Measurements from ENCODE around the gene VSIG10.

Gene VSIG10

DNA sequence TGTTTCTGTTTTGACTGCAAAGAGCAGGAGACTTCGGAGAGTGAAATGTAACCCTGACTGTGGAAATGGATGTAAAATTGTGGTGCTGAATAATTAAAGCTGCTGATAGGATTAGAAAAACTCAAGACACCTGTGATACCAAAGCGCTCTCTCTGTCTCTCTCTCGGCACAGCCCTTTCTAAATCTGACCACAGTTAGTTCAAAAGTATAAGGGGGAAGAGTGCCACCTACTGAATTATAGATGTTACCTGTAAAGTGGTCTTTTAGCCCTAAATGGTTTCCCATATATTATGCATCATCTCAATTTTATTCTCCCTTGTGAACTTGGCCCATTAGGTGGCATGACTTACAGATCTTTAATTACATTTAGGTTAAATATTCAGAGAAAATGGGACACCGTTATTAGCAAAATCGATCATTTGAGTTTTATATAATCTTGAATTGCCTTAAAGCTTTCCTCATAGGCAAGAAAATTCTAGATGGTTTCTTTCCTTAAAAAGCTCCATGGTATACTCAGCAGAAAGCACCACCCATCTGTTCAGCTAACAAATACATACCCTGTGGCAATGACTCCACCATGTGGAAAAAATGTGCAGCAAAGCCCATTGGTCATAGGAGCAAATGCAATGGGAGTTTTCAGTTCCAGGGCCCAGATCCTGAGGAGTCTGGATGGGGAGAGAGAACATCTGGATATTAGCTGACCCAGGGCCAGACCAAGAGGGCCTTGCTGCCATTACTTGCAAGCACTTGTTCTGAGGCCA, 69.2 kb downstream of the VSIG10 start:
- TF ChIP-seq, protein P1, sequence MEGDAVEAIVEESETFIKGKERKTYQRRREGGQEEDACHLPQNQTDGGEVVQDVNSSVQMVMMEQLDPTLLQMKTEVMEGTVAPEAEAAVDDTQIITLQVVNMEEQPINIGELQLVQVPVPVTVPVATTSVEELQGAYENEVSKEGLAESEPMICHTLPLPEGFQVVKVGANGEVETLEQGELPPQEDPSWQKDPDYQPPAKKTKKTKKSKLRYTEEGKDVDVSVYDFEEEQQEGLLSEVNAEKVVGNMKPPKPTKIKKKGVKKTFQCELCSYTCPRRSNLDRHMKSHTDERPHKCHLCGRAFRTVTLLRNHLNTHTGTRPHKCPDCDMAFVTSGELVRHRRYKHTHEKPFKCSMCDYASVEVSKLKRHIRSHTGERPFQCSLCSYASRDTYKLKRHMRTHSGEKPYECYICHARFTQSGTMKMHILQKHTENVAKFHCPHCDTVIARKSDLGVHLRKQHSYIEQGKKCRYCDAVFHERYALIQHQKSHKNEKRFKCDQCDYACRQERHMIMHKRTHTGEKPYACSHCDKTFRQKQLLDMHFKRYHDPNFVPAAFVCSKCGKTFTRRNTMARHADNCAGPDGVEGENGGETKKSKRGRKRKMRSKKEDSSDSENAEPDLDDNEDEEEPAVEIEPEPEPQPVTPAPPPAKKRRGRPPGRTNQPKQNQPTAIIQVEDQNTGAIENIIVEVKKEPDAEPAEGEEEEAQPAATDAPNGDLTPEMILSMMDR (IDR thresholded peaks at IDR 0.05; ENCODE audit: insufficient read depth, low read length, missing control alignments) = peak; percentile 61
- ChIA-PET POLR2A (interaction anchor here (1.7 kb wide), 1 partner anchor 10 kb away, joined by 5 read pairs; no protein-coding TSS in a partner anchor), CTCF (interaction anchor here (0.7 to 10.1 kb wide), 24 partner anchors 9 to 351 kb away, joined by 3 to 233 read pairs (median 4); partner anchors contain the start of genes RFC5 and WSB2)
- H3K4me3 ChIP-seq (ENCODE audit: low read depth, low read length) = no peak overlapping the region
- no peak for DNase-seq (ENCODE audit: low read depth, low spot score)

GRCh38 chr12:118033902-118034301, 69.9 kb downstream of the VSIG10 start:
- TF ChIP-seq, protein P1 (IDR thresholded peaks at IDR 0.05; ENCODE audit: insufficient read depth, low read length, missing control alignments) = no peak
- no peak for DNase-seq (ENCODE audit: low read depth, low spot score)
- ChIA-PET POLR2A (interaction anchor here (1.7 kb wide), 1 partner anchor 10 kb away, joined by 5 read pairs; no protein-coding TSS in a partner anchor), CTCF (interaction anchor here (0.9 to 10.1 kb wide), 12 partner anchors 8 to 352 kb away, joined by 3 to 233 read pairs (median 6); partner anchors contain the start of gene WSB2)
- H3K4me3 ChIP-seq (ENCODE audit: low read depth, low read length) = no peak overlapping the region

- CTCF ChIA-PET = interaction anchor here (0.9 to 10.1 kb wide), 5 partner anchors 10 to 176 kb away, joined by 3 to 233 read pairs (median 30); no protein-coding TSS in a partner anchor
- no peak for DNase-seq (ENCODE audit: low read depth, low spot score)
- POLR2A ChIA-PET = no interaction called here
- TF ChIP-seq, protein P1 (IDR thresholded peaks at IDR 0.05; ENCODE audit: insufficient read depth, low read length, missing control alignments) = no peak
- no peak overlapping the region for H3K4me3 ChIP-seq (ENCODE audit: low read depth, low read length)
Measured at GRCh38 chr12:118033323-118033722, 70.5 kb downstream of the VSIG10 start.

DNA sequence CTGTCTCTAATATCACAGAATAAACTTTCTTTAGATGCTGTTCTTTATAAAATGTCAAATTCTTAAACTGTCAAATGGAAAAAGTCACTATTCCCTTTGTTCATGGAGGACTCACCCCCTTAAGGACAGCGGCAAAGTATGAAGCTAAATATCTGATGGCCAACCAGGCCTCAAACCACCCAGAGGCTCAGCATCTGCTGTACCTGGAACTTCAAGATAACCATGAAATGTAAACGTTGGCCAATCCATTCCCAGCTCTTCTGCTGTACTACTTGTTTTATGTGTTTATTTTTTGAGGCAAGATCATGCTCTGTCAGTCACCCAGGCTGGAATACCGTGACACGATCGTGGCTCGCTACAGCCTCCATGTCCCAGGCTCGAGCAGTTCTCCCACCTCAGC, 71.6 kb downstream of the VSIG10 start:
- CTCF ChIA-PET = interaction anchor here (0.6 to 10.1 kb wide), 5 partner anchors 12 to 346 kb away, joined by 3 to 233 read pairs (median 5); no protein-coding TSS in a partner anchor
- POLR2A ChIA-PET = no interaction called here
- no peak for DNase-seq (ENCODE audit: low read depth, low spot score)
- no peak overlapping the region for H3K4me3 ChIP-seq (ENCODE audit: low read depth, low read length)
- TF ChIP-seq, protein P1 (IDR thresholded peaks at IDR 0.05; ENCODE audit: insufficient read depth, low read length, missing control alignments) = no peak

DNA sequence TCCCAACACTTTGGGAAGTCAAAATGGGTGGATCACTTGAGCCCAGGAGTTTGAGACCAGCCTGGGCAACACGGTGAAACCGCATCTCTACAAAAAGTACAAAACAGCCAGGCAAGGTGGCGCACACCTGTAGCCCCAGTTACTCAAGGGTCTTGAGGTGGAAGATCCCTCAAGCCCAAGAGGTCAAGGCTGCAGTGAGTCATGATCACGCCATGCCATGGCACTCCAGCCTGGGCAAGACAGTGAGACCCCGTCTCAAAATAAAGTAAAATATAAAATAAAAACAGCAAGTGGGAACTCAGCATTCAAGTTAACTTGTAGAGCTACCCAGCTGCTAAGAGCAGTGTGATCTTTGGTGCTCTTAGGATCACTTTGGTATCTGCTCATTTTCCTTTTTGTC, 74.6 kb downstream of the VSIG10 start:
- POLR2A ChIA-PET = interaction anchor here (0.7 kb wide), 1 partner anchor 37 kb away, joined by 3 read pairs; no protein-coding TSS in a partner anchor
- H3K4me3 ChIP-seq (ENCODE audit: low read depth, low read length) = no peak overlapping the region
- CTCF ChIA-PET = interaction anchor here (2.3 kb wide), 1 partner anchor 172 kb away, joined by 6 read pairs; no protein-coding TSS in a partner anchor
- DNase-seq (ENCODE audit: low read depth, low spot score) = no peak
- TF ChIP-seq, protein P1 (IDR thresholded peaks at IDR 0.05; ENCODE audit: insufficient read depth, low read length, missing control alignments) = no peak

DNA sequence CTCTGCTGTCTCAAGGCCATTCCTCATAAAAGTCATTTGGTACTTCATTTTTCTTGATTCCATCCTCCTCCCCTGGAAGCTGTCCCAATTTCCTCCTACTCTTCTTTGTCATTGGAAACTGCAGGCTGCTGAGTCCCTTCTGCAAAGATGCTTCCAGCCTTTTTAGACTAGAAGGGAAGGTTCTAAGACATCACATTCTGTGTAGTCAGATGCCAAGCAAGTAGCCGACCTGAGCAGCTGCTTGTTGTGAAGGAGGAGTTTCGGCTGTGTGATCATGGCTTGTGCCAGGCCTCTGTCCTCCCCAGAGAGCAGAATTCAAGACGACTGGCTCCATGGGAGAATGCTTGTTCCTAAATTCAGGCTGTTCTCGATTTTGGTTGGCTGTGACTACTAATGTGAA, 78.6 kb downstream of the VSIG10 start:
- H3K4me3 ChIP-seq (ENCODE audit: low read depth, low read length) = no peak overlapping the region
- TF ChIP-seq, protein P1 (IDR thresholded peaks at IDR 0.05; ENCODE audit: insufficient read depth, low read length, missing control alignments) = no peak
- ChIA-PET CTCF (interaction anchor here (1.6 kb wide), 1 partner anchor 10 kb away, joined by 6 read pairs; no protein-coding TSS in a partner anchor), POLR2A (no interaction called here)
- DNase-seq (ENCODE audit: low read depth, low spot score) = no peak

Measured in AG04449 (cell line).